RWPE2 (cell line): ENCODE results near the gene GTF3C2.

Experiments used
- ATAC-seq: fragments of 200-7000 bp; cut with Tn5 transposase; 3 replicates; pipeline ENCODE4 v1.9.1; 2021; ENCODE audit warnings: low read depth
- DNase-seq: peaks from one replicate; pipeline ENCODE4 v3.0.0-alpha.2; 2020; ENCODE audit warnings: low spot score
- H3K27ac ChIP-seq: fragments of 450-650 bp; 2 replicates; pipeline ENCODE4 v1.5.1; 2017; ENCODE audit warnings: mild to moderate bottlenecking; ENCODE audit not compliant: poor library complexity, severe bottlenecking
- H3K27me3 ChIP-seq: fragments of 250-450 bp; sonication (Bioruptor Pico); 2 replicates; pipeline ENCODE4 v1.5.1; 2021; ENCODE audit warnings: mild to moderate bottlenecking, moderate library complexity; ENCODE audit not compliant: insufficient read depth, poor library complexity, severe bottlenecking
- H3K36me3 ChIP-seq: fragments of 250-450 bp; sonication (Bioruptor Pico); 2 replicates; pipeline ENCODE4 v1.5.1; 2020; ENCODE audit warnings: low read depth, mild to moderate bottlenecking, moderate library complexity
- H3K4me1 ChIP-seq: fragments of 250-450 bp; sonication (Bioruptor Pico); 2 replicates; pipeline ENCODE4 v1.5.1; 2021; ENCODE audit warnings: mild to moderate bottlenecking, moderate library complexity; ENCODE audit not compliant: insufficient read depth, poor library complexity, severe bottlenecking
- H3K4me3 ChIP-seq: fragments of 250-450 bp; sonication (Bioruptor Pico); 2 replicates; pipeline ENCODE4 v1.5.1; 2021; ENCODE audit warnings: mild to moderate bottlenecking, moderate library complexity; ENCODE audit not compliant: severe bottlenecking
- H3K9me3 ChIP-seq: fragments of 250-450 bp; sonication (Bioruptor Pico); 2 replicates; pipeline ENCODE4 v1.5.1; 2021; ENCODE audit warnings: mild to moderate bottlenecking, moderate library complexity; ENCODE audit not compliant: severe bottlenecking
- TF ChIP-seq, protein P1 (sequence below): fragments of 450-650 bp; IDR thresholded peaks from one replicate; pipeline ENCODE4 v1.5.1; 2017; ENCODE audit warnings: mild to moderate bottlenecking, moderate library complexity; ENCODE audit not compliant: poor library complexity, severe bottlenecking

Gene GTF3C2

DNA sequence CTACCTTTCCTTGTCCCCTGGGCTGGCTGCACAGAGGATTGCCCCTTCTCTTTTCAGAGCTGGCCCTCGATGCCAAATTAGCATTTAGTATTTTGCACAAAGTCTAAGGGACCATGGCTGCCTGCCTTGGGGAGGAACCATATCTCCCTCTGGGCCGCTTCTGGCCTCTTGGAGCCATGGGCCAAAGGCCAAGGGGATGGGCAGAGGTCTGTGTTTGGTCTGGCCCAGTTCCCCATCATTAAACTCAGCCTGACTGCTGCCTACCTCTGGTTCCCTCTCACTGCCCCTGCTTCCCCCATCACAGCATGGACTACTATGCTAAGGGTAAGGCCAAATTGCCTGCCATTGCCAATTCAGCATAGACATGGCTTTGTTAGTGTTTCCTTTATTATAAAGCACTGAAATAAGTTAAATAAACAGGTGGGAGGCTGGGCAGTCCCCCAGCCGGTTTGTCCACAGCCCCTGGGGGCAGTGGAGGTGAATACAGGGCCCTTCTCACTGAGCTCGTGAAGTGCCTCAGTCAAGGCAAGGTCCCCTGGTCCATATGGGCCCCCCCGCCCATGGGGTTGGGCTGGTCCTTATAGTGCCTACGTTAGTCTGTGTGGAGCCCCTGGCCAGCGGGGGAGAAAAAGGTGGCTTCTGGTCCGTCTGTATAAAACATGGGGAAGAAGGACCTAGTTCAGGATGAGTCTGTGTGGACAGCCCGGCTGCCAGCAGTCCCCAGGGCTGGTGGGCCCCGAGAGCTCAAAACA lies 20.5 kb upstream of the GTF3C2 start:
- H3K9me3 ChIP-seq: no peaks in the 10 kb centered on the region
- TF ChIP-seq, protein P1, sequence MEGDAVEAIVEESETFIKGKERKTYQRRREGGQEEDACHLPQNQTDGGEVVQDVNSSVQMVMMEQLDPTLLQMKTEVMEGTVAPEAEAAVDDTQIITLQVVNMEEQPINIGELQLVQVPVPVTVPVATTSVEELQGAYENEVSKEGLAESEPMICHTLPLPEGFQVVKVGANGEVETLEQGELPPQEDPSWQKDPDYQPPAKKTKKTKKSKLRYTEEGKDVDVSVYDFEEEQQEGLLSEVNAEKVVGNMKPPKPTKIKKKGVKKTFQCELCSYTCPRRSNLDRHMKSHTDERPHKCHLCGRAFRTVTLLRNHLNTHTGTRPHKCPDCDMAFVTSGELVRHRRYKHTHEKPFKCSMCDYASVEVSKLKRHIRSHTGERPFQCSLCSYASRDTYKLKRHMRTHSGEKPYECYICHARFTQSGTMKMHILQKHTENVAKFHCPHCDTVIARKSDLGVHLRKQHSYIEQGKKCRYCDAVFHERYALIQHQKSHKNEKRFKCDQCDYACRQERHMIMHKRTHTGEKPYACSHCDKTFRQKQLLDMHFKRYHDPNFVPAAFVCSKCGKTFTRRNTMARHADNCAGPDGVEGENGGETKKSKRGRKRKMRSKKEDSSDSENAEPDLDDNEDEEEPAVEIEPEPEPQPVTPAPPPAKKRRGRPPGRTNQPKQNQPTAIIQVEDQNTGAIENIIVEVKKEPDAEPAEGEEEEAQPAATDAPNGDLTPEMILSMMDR: no peak
- peaks cover 84% of the 10 kb centered on the region for H3K36me3 ChIP-seq
- H3K27me3 ChIP-seq: no peaks in the 10 kb centered on the region
- peaks cover 10% of the 10 kb centered on the region for H3K4me1 ChIP-seq
- ATAC-seq (no peak), DNase-seq (peak; percentile 48)
- H3K4me3 ChIP-seq: no peak overlapping the region
- no peak overlapping the region for H3K27ac ChIP-seq

- Histone ChIP-seq H3K36me3 (peaks cover 83% of the 10 kb centered on the region), H3K4me1 (peaks cover 15% of the 10 kb centered on the region), H3K27me3 (no peaks in the 10 kb centered on the region), H3K27ac (no peak overlapping the region), H3K4me3 (no peak overlapping the region), H3K9me3 (no peaks in the 10 kb centered on the region)
- TF ChIP-seq, protein P1: no peak
- ATAC-seq: no peak
- peak; percentile 33 for DNase-seq
These were observed 19.7 kb upstream of the GTF3C2 start for GRCh38 chr2:27376151-27376865.

DNA sequence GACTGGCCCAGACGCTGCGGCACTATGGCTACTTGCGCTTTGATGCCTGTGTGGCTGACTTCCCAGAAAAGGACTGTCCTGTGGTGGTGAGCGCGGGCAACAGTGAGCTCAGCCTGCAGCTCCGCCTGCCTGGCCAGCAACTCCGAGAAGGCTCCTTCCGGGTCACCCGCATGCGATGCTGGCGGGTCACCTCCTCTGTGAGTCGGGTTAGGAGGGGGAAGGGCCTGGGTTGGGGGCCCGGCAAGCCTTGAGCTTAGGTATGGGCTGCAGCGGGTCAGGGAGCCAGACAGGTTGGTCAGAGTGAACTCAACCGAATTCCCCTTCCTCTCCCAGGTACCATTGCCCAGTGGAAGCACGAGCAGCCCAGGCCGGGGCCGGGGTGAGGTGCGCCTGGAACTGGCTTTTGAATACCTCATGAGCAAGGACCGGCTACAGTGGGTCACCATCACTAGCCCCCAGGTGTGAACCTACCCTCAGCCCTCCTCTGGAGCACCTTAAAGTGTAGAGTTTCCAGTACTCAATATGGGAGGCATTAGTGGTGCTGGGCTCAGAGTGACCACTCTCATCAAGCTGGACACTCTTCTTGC lies 19.0 kb upstream of the GTF3C2 start:
- Histone ChIP-seq H3K4me3 (no peak overlapping the region), H3K27me3 (no peaks in the 10 kb centered on the region), H3K36me3 (peaks cover 78% of the 10 kb centered on the region), H3K4me1 (peaks cover 11% of the 10 kb centered on the region), H3K27ac (no peak overlapping the region), H3K9me3 (no peaks in the 10 kb centered on the region)
- ATAC-seq: no peak
- DNase-seq: peak; percentile 53
- TF ChIP-seq, protein P1: no peak

DNA sequence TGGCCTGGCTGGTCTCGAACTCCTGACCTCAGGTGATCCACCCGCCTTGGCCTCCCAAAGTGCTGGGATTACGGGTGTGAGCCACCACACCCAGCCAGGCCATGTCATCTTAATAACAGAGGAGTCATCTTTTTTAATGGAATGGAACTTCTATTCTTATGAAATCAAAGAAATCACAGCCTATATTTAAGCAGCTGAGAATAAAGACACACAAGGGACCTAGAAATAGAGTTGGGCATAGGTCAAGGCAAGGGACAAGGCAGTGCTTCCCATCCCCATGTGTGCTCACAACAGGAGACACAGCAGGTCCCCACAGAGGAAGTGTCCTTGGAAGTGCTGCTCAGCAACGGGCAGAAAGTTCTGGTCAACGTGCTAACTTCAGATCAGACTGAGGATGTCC lies 17.0 kb upstream of the GTF3C2 start:
- Histone ChIP-seq H3K27ac (no peak overlapping the region), H3K36me3 (peaks cover 71% of the 10 kb centered on the region), H3K27me3 (no peaks in the 10 kb centered on the region), H3K4me3 (no peak overlapping the region), H3K4me1 (peaks cover 5% of the 10 kb centered on the region), H3K9me3 (no peaks in the 10 kb centered on the region)
- ATAC-seq: no peak
- DNase-seq: no peak
- TF ChIP-seq, protein P1: no peak
